ENCODE measurements around the gene ADCY9. TPM values are rescaled to one million over a fixed set of nuclear protein-coding genes. Genes with fewer than 3 reads are reported as not detected.

Gene ADCY9
- total RNA-seq, 1 experiment from 2014 or later: 10.5 TPM

- Histone ChIP-seq H3K9me2 (ENCODE audit: insufficient read depth) (no peaks in the 10 kb centered on the region), H3K9me3 (ENCODE audit: insufficient read depth, low read depth) (no peaks in the 10 kb centered on the region), H3K36me3 (ENCODE audit: low read depth) (no peaks in the 10 kb centered on the region), H3K27ac (no peak overlapping the region), H2AFZ (no peak overlapping the region), H3K4me2 (0 out of 2 replicates have a peak overlapping the region, but pooled peaks have one; percentile 20), H3K4me1 (replicated peaks; ENCODE audit: insufficient read depth) (no peaks in the 10 kb centered on the region), H4K20me1 (ENCODE audit: insufficient read depth) (no peaks in the 10 kb centered on the region; the same call in 1 of the 2 replicates), H3K79me2 (ENCODE audit: low read depth) (no peaks in the 10 kb centered on the region), H3F3A (ENCODE audit: insufficient read depth, low read depth) (no peaks in the 10 kb centered on the region), H3K4me3 (no peak overlapping the region), H3K27me3 (ENCODE audit: insufficient read depth, low read depth) (no peaks in the 10 kb centered on the region)
- DNase-seq: no peak
- ChIA-PET CTCF (interaction anchor here (0.6 to 1.2 kb wide), 3 partner anchors 48 to 129 kb away, joined by 3 to 10 read pairs (median 5); no protein-coding TSS in a partner anchor), POLR2A (ENCODE audit: unreplicated experiment) (interaction anchor here (0.6 to 0.7 kb wide), 2 partner anchors 19 to 829 kb away, joined by 5 to 10 read pairs; no protein-coding TSS in a partner anchor)
- no TSS peak for BruUV-seq (replicated peaks)
- TF ChIP-seq CTCF (conservative IDR thresholded peaks at IDR 0.05): no peak
- no peak for TF ChIP-seq EZH2 (IDR thresholded peaks at IDR 0.05; ENCODE audit: low read depth)
- intact Hi-C loops (cut with micrococcal nuclease; ENCODE audit: unreplicated experiment): loop anchor here (5.0 kb wide), 1 partner anchor 130 kb away; no protein-coding TSS in a partner anchor
Observed at GRCh38 chr16:4111748-4112696, 4.2 kb downstream of the ADCY9 start.

- Histone ChIP-seq H3K4me2 (no peak overlapping the region), H3K27ac (no peak overlapping the region), H3K9me2 (ENCODE audit: insufficient read depth) (no peaks in the 10 kb centered on the region), H4K20me1 (ENCODE audit: insufficient read depth) (no peaks in the 10 kb centered on the region; the same call in 1 of the 2 replicates), H3K36me3 (ENCODE audit: low read depth) (no peaks in the 10 kb centered on the region), H3K27me3 (ENCODE audit: insufficient read depth, low read depth) (no peaks in the 10 kb centered on the region), H3F3A (ENCODE audit: insufficient read depth, low read depth) (no peaks in the 10 kb centered on the region), H3K79me2 (ENCODE audit: low read depth) (no peaks in the 10 kb centered on the region), H3K4me1 (replicated peaks; ENCODE audit: insufficient read depth) (no peaks in the 10 kb centered on the region), H2AFZ (no peak overlapping the region), H3K4me3 (no peak overlapping the region), H3K9me3 (ENCODE audit: insufficient read depth, low read depth) (no peaks in the 10 kb centered on the region)
- TF ChIP-seq EZH2 (IDR thresholded peaks at IDR 0.05; ENCODE audit: low read depth) (no peak), CTCF (conservative IDR thresholded peaks at IDR 0.05) (no peak)
- BruUV-seq (replicated peaks): no TSS peak
- CTCF ChIA-PET: no interaction called here
- intact Hi-C loops (cut with micrococcal nuclease; ENCODE audit: unreplicated experiment): loop anchor here (5.0 kb wide), 1 partner anchor 128 kb away; no protein-coding TSS in a partner anchor
- POLR2A ChIA-PET (ENCODE audit: unreplicated experiment): no interaction called here
- DNase-seq: no peak
Observed at GRCh38 chr16:4110680-4111079, 5.6 kb downstream of the ADCY9 start.

- TF ChIP-seq CTCF (conservative IDR thresholded peaks at IDR 0.05) (no peak), EZH2 (IDR thresholded peaks at IDR 0.05; ENCODE audit: low read depth) (no peak)
- ChIA-PET CTCF (interaction anchor here (0.7 kb wide), 1 partner anchor 243 kb away, joined by 4 read pairs; no protein-coding TSS in a partner anchor), POLR2A (ENCODE audit: unreplicated experiment) (interaction anchor here (0.6 kb wide), 1 partner anchor 99 kb away, joined by 26 read pairs; no protein-coding TSS in a partner anchor)
- Histone ChIP-seq H3K79me2 (ENCODE audit: low read depth) (no peaks in the 10 kb centered on the region), H3F3A (ENCODE audit: insufficient read depth, low read depth) (no peaks in the 10 kb centered on the region), H3K27me3 (ENCODE audit: insufficient read depth, low read depth) (no peaks in the 10 kb centered on the region), H3K36me3 (ENCODE audit: low read depth) (no peaks in the 10 kb centered on the region), H3K4me1 (replicated peaks; ENCODE audit: insufficient read depth) (no peaks in the 10 kb centered on the region), H3K9me2 (ENCODE audit: insufficient read depth) (no peaks in the 10 kb centered on the region), H3K9me3 (ENCODE audit: insufficient read depth, low read depth) (no peaks in the 10 kb centered on the region), H3K4me3 (no peak overlapping the region), H4K20me1 (ENCODE audit: insufficient read depth) (no peaks in the 10 kb centered on the region; the same call in 1 of the 2 replicates), H3K4me2 (no peak overlapping the region), H3K27ac (no peak overlapping the region), H2AFZ (no peak overlapping the region)
- no peak for DNase-seq
- no TSS peak for BruUV-seq (replicated peaks)
- intact Hi-C loops (cut with micrococcal nuclease; ENCODE audit: unreplicated experiment): loop anchor here (5.0 kb wide), 1 partner anchor 128 kb away; no protein-coding TSS in a partner anchor
Observed at GRCh38 chr16:4110065-4110464, 6.2 kb downstream of the ADCY9 start.

All from PC-9 (cell line).